LNCAP (cell line): ENCODE measurements around the gene AVPR1B.

Experiments
- TF ChIP-seq, protein P1 (sequence below): fragments of 450-650 bp; IDR thresholded peaks from 2 replicates; pipeline ENCODE4 v1.5.1; 2017; ENCODE audit warnings: mild to moderate bottlenecking

Gene AVPR1B

DNA sequence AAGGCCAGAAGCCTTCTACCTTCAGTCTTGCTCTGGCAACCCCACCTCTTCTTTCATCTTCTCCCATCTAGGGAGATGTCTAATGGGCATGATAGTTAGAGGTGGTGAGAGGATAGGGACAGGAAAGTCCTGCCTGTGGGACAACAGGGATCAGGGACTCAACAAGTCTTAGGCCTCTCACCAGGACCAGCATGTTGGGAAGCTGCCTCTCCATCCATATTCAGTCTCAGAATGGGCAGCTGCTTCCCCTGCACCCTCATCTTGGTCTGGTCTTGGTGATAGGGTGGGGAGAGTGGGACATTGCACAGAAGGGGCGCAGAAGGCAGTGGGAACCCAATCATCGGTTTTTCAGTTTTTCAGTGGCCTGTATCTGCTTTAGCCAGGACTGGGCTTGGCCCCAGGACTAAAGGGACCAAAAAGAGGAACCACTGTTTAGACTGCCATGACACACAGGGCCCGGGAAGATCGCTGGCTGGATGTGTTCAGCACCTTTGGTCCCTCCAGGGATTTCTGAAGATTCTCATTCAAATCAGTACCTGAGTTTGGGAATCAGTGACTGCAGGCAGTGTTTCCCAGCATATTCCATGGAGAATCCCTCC is 51.5 kb downstream of the AVPR1B start:
- TF ChIP-seq, protein P1, sequence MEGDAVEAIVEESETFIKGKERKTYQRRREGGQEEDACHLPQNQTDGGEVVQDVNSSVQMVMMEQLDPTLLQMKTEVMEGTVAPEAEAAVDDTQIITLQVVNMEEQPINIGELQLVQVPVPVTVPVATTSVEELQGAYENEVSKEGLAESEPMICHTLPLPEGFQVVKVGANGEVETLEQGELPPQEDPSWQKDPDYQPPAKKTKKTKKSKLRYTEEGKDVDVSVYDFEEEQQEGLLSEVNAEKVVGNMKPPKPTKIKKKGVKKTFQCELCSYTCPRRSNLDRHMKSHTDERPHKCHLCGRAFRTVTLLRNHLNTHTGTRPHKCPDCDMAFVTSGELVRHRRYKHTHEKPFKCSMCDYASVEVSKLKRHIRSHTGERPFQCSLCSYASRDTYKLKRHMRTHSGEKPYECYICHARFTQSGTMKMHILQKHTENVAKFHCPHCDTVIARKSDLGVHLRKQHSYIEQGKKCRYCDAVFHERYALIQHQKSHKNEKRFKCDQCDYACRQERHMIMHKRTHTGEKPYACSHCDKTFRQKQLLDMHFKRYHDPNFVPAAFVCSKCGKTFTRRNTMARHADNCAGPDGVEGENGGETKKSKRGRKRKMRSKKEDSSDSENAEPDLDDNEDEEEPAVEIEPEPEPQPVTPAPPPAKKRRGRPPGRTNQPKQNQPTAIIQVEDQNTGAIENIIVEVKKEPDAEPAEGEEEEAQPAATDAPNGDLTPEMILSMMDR: no peak

DNA sequence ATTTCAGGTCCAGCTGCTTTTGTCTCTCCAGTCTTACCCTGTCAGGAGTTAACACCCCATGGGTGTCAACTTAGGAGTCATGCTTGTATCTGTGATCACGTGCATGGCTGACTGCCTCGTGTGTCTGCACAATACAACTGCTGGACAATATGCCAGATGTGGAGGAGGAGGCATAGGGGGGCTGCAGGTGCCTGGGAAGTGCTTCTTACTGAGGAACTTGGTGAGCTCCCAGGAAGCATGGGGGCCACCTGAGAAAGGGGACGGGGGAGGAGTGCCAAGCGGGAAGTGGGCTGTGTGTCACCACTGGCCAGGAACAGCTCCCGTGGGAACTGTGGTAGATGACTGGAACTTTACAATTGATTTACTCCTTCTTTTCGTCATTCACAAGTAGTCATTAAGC is 54.7 kb downstream of the AVPR1B start:
- TF ChIP-seq, protein P1: no peak

DNA sequence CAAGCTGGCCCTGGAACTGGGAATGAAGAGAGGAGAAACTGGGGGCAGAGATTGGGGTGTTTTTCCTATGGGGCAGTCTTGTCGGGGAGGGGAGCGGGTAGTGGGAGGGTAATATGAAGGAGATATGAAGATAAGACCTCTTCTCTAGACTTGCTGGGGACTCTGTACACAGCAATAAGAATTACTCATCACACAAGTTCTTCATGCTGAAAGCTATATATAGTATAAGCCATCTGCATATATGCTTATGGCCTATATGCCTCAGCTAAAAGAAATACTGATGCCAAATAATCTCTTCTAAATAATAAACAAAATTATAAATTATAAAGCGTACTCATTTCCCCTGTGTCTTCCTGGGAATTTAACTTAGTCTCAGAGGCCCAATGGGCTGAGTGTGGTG is 56.3 kb downstream of the AVPR1B start:
- TF ChIP-seq, protein P1: no peak
